ENCODE measurements around the gene DIDO1.
A peak's percentile ranks its signal among the peaks of the same experiment; 100 is the strongest.
"Not testable (repeated sequence)": the region's sequence is repeated elsewhere in the genome, so short reads cannot be mapped to it uniquely, and the experiment has no call there.

Gene DIDO1

DNA sequence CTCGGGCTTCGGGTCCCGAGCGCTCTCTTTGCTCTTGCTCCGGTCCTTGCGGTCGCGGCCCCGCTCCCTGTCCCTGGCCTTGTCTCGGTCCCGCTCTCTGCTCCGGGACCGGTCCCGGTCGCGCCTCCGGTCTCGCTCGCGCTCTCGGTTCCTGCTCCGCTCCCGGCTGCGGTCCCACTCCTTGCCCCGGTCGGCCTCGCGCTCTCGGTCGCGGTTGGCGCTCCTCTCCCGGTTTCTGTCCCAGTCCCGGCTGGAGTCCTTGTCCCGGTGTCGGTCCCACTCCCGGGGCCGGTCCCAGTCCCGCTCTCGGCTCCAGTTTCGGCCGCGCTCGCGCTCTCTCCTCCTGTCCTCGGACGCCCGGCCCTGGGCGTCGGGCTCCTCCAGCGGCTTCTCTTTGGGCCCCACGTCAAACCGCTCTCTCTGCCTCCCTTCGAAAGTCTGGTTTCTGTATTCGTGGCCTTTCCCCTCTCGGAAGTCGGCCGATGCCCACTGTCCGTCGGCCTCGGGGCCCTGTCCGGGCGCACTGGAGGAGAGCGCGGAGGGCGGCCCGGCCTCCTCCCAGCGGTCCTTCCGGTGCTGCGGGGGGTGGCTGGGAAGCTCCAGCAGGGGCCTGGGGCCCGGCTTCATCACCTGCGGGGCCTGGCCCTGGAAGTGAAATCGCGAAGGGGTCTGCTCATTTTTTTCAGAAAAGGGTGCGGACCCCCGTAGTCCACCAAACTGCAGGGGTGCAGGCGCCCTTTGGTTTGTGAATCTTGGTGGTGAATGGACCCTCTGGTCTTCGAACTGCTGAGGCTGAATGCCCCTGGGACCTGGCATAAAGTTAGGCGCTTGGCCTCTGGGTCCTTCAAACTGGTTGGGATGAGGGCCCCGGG is 46.8 kb downstream of the DIDO1 start:
- DNase-seq (ENCODE audit: low read depth) = no peak

DNA sequence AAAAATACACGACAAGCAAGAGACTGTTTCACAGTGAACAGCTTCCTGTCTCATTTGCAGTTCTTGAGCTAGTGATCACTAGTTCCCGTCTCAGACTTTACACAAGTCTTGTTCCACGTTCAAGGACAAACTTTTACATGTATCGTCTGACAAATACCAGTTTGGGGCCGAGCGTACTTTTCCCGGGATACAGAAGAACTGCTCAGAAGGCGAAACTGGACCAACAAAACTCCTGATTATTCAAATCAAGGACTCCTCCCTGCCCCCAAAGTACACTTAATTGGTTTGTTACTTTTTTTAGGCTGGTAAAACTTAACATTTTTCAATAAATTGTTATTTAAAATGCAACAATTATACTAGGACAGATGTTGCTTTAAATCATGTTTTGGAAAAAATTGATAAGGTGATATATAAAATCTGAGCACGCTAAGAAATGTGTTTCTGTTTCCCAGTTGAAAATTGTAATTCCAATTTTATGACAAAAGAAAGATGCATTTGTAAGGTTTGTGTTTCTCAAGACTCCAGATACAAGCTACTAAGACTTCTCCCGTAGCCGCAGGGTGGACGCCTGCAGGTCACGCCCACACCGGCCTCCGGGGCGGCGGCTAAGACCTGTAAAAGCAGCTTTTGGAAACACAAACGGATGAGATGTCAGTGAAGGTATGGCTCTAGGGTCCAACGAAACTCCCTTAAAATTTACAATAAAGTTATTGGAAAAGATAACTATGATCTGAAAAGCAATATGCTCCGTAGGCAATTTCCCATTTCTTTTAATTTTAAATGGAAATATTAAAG is 47.9 kb downstream of the DIDO1 start:
- DNase-seq (ENCODE audit: low read depth) = no peak

DNA sequence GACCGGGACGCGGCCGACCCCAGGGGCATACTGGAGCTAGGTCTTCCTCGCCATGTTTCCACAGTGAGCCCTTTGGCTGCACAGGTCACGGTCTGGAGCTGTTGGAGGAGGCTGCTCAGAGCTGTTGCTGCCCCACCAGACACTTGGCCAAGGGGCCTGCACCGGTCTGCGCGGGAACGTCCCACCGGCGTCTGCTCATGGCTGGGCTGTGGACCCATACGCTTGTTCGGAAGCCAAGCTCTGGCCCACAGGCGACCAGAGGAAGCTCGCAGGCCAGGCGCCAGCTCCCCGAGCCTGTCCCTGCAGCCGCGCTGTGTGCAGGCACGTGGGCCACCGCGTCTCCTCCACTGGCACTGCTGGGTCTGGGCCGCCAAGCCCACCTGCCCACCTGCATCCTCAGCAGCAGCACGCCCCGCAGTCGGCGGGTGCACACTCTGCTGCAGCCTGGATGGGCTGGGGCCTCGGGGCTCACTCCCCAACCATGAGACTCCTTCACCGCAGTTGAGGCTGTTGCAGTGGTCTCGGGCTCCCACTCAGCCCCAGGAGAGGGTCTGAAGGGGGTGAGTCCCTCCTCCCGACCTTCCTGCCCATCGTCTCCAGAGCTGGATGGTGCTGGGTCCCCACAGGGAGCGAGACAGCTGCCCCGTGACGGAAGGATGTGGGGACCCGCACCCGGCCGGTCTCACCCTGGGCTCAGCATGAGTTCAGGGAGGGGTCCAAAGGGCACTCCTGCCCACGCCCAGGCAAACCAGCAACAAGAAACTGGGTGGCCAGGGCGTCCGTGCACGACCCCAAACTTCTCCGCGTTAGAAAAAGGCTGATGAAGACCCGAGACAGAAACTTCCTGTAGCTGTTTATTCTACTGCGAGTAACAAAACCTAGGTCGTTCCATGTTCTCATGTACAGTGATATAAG is 49.1 kb downstream of the DIDO1 start:
- no peak for DNase-seq (ENCODE audit: low read depth)

DNA sequence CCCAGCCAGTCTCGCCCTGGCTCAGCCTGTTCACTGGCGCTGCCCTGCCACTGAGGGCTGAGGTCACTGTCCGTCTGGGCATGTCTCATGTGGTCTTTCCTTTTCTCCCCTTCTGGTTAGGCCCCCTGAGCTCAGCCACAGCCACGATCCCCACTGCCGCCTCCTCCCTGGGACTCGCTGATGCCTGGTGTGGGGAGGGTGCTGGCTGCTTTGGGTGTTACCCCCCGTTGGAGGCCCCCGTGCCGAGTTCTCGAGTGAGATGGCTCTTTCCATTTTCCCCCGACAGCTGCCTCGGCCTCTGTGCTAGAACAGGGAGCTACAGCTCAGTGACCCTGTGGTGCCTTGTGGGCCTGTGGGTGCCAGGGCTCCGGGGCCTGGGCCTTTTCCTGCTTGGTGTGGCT is 49.8 kb downstream of the DIDO1 start:
- no peak for DNase-seq (ENCODE audit: low read depth)

DNA sequence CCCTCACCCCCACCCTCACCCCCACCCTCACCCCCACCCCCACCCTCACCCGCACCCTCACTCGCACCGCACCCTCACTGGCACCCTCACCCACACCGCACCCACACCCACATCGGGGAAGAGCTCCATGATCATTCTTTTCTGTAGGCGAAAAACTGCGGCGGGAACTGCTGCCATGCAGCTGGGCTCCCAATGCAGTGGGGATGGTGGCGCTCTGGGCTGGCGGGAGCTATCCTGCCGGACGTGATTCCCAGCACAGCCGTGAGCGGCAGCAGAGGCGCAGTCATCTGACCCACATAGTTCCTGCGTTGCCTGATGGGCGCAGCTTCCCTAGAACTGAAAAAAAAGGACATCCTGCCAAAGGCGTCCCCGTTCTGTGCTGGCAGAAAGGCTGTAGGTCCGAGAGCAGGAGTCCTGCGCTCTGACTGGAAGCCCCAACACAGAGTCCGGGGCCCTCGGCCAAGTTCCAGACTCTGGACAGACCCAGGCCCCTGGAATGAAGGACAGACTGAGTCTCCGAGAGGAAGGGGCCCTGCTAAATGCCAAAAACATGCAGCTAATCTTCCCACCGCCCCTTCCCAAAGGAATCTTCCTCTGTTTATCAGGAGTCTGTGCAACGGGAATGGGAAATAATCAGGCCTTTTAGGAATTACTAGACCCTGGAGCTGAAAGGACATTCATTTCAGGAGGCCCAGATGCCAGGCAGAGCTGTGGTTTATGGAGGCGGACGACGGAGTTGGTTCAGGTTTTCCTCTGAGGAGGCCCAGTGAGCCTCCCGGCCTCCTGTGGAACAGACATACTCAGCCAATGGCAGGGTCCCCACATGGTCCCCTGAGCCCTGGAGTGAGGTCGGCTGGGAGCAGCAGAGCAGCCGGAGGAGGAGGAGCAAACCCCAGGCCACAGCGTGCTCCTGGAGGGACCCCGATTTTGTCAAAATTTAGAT is 50.6 kb downstream of the DIDO1 start:
- DNase-seq (ENCODE audit: low read depth) = no peak

DNA sequence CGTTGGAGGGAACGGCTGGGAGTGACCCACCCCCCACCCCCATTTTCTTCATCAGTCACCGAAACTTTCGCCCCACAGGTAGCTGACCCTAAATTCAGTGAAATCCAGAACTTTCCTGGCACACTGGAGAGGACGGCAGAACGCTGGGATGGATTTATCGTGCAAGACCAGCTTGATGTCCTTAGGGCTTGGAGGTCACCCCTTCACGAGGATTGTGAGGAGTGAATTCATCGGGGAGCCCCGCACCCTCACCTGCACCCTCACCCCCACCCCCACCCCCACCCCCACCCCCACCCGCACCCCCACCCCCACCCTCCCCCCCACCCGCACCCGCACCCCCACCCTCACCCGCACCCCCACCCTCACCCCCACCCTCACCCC is 51.4 kb downstream of the DIDO1 start:
- DNase-seq (ENCODE audit: low read depth) = no peak

DNA sequence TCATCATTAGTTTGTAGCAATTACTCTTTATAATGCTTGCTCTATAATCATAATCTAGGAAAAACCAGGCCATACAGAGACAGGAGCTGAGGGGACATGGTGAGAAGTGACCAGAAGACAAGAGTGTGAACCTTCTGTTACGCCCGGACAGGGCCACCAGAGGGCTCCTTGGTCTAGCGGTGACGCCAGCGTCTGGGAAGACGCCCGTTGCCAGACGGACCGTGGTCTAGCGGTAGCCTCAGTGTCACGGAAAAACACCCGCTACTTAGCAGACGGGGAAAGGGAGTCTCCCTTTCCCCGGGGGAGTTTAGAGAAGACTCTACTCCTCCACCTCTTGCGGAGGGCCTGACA is 52.6 kb downstream of the DIDO1 start:
- DNase-seq (ENCODE audit: low read depth) = not testable (repeated sequence)

DNA sequence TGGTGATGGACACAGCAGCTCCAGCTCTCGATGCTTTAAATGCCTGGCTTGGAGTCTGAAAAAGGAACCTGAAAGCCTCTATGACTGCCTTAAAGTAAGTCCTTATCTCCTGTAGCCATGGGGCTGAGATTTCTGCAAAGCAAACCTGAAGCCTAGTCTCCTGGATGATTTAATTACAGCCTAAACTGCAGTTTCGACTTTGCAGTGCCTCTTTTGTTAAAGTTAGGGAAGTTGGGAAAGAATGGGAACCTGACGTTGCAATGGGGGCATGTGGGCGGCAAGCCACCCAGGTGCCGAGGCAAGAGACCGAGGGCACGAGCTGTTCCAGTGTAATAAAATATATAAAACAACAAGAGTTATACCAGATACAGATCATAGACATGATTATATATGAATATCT is 53.0 kb downstream of the DIDO1 start:
- DNase-seq (ENCODE audit: low read depth) = no peak

DNA sequence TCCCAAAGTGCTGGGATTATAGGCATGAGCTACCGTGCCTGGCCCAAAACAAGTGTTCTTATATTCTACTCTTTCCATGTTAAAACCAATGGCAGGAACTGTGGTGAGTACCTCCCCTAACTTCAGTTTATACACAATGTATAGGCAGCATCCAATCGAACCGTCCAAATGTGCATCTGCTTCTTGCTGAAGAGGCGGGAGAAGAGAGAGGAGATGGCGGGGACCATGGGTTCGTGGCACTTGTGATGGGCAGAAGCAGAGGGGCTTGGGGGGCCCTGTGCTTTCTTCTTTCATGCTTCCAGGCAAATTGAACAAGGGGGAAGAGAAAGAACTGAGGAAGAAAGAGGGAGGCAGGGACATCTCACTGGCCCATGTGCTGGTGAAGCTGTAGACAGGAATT is 53.4 kb downstream of the DIDO1 start:
- no peak for DNase-seq (ENCODE audit: low read depth)

DNA sequence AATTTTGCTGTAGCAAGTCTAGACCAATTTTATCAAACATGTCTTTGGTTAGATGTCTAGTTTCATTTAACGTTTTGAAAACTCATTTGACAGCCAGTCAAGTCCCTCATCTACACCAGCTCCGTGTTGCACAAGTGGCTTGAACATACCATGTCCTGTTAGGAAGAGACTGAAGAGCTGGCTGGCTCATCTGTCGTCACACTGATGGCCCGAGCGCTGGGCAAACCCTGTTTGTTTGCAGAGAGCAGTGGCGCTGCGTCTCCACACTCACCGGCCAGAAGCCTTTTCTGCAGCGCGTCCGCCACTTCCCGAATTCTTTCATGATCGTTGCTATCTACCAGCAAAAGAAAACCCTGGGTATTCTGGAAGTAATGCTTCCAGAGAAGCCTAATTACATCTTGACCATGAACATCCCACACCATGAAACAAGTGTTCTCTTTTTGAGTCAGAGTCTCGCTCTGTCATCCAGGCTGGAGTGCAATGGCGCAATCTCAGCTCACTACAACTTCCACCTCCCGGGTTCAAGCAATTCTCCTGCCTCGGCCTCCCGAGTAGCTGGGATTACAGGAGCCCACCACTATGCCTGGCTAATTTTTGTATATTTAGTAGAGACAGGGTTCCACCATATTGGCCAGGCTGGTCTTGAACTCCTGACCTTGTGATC is 54.0 kb downstream of the DIDO1 start:
- DNase-seq (ENCODE audit: low read depth) = no peak

DNA sequence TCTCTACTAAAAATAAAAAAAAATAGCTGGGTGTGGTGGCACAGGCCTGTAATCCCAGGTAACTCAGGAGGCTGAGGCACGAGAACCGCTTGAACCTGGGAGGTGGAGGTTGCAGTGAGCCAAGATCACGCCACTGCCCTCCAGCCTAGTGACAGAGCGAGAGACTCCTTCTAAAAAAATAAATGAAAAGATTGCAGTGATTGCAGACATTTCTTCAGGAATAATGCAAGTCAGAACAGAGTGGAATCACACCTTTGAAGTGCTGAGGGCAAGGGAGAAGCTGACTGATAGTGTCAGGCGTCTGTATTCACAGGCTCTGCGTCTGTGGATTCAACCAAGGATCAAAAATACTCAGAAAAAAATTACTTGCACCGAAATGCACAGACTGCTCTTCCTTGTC is 62.1 kb downstream of the DIDO1 start:
- no peak for DNase-seq (ENCODE audit: low read depth)

DNA sequence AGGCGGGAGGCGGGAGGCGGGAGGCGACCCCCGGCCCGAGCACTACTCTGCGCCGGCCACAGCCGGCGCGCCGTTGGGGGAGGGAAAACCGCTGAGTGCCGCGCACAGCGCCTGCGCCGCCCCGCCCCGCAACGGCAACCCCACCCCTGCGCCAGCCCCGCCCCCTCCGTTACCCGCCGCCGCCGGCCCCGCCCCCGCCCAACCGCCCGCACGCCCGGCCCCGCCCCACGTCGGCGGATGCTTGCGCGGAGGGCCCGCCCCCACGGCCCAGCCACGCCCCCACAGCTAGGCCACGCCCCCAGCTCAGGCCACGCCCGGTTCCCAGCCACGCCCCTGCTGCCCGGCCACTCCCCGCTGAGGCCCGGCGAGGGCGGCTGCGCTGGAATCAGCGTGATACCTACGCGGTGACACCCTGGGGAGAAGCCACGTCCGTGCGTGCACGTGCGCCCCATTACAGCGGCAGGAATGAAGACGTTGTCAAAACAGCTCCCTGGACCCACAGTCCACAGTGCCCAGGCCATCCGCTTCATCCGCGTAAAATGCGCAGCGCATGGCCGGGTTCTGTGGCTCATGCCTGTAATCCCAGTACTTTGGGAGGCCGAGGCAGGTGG is 64.5 kb downstream of the DIDO1 start, which contains the start of gene TCFL5:
Gene TCFL5, minus strand, starts transcription at position 97 of the 611 bp plus-strand sequence. CDS start 152 bp downstream, outside the sequence.
- DNase-seq (ENCODE audit: low read depth) = peak; percentile 91

DNA sequence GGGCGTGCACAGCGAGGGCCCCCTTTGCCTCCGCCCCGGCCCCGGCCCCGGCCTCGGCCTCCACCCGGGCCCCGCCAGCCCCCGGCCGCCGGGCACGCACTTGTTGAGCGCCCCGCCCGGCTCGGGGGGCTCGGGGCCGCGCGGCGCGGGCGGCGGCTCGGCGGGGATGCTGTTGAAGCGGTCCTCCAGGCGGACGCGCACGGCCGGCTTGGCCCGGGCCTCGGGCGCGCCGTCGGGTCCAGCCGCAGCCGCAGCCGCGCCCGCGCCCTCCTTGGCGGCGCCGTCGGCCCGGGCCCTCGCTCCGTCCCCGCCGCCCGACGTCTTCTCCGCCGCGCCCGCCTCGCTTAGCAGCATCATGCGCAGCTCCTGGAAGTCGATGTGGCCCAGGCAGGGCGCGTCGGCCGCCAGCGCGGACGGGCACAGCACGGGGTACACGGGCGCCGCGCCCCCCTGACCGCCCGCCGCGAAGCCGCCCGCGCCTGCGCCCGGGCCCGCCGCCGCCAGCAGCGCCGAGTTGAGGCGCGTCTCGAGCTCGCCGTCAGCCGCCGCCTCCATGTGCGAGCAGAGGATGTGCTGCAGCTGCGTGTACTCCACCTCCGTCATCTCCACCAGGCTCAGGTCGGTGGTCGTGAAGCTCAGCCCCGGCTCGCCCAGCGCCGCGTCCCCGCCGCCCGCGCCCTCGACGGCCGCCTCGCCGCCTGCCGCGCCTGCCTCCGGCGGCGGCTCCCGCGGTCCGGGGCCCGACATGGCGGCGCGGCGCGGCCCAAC is 65.2 kb downstream of the DIDO1 start:
- DNase-seq (ENCODE audit: low read depth) = peak; percentile 24

DNA sequence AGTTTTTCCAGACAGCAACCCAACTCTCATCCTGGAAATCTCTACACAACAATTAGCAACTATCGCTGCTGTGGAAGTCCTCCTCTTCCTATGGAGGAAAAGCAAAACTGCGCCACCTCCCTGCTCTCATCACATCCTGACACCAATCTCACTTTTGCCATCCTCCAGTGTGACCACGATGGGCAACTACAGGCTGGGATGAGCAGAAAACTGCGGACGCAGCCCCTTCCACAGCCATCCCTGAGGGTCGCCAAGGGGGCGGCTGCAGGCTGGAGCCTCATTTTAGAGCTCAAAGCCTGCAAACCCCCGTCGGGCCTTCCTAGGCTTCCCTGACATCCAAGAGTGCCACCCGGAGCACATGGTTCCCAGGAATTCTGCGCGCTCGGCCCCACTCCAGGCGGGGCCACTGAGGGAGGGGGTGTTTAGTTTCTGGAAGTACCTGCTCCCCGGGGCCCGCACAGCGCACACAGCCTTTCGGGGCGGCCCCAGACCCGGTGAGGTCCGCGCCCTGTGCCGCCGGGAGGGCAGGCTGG is 65.8 kb downstream of the DIDO1 start:
- no peak for DNase-seq (ENCODE audit: low read depth)

DNA sequence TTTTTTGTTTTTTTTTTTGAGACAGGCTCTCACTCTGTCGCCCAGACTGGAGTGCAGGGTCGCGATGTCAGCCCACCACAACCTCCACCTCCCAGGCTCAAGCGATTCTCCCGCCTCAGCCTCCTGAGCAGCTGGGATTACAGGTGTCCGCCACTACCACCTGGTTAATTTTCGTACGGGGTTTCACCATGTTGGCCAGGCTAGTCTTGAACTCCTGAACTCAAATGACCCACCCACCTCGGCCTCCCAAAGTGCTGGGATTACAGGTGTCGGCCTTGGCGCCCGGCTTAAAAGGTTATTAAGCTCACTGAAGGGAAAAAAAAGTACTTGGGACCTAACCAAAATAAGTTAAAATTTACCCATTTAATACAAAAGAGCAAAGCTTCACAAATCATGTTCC is 66.6 kb downstream of the DIDO1 start:
- DNase-seq (ENCODE audit: low read depth) = no peak

DNA sequence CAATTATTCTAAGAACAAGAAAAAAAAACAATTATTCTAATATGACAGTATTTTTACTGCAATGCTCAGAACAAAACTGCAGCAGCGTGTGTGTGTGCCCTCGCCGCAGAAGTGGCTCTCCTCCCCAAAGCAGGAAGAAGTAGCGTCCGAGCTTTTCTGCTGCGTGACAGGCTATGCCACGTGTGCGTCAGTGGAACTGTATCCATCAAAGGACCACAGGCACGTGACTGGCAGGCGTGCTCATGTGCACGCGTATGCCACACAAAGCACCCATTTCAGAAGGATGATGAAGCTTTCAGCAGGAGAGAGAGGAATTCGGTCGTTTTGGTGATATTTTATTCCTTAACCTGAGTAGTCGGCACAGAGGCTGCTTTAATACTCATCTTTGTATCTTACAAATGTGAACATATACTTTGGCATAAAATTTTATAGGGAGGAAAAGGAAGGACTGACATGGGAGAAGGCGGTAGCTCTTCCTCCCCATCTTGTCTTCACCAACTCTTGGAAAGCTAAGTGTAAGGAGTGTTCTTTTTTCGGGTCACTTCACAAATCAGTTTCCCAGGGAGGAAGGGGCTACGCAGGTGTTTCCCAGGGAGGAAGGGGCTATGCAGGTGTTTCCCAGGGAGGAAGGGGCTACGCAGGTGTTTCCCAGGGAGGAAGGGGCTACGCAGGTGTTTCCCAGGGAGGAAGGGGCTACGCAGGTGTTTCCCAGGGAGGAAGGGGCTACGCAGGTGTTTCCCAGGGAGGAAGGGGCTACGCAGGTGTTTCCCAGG is 68.1 kb downstream of the DIDO1 start:
- no peak for DNase-seq (ENCODE audit: low read depth)

DNA sequence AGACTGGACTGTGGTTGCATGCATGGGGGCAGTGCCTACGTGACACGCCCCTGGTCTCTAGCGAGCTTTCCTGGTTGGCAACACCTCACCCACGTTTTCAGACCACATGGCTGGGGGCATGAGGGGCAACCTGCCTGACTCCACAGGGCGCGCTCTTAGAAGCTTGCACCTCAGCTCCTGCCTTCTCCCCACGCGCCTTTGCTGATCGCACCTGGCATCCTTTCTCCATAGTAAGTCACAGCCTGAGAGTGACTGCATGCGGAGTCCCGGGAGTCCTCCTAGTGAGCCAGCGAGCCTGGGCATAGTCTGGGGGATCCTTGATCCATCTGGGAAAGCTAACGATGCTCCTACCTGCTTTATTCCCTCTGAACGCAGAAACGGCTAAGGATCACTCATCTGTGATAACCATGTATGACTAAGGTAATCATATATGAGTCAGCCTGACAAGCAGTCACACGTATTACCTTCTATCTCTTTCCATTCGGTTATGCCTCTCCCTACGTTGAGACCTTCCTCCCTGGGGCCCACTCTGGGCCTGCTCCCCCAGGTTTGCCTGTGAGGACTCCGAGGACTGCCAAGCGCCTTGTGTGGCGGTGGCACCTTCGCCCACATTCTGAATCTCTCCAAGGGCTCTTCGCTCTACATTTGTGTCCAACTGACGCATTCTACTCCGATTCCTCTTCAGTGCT is 69.2 kb downstream of the DIDO1 start:
- no peak for DNase-seq (ENCODE audit: low read depth)

DNA sequence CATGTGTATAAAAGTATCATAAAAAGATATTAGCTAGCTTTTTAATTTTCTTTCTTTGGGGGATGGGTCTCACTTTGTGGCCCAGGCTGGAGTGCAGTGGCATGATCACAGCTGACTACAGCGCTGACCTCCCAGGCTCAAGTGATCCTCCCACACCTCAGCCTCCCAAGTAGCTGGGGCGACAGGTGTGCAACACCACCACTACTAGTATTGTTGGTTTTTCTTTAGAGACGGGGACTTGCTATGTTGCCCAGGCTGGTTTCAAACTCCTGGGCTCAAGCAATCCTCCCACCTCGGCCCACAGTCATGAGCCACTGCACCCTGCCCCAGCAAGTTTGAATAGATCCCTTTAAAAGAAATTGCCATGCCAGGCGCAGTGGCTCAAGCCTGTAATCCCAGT is 71.2 kb downstream of the DIDO1 start:
- DNase-seq (ENCODE audit: low read depth) = no peak

Measured in activated T-cell treated with anti-CD3 and anti-CD28 coated beads for 24 hours (primary cell).